SK-N-SH (cell line): ENCODE measurements around the gene SMIM21. TPM values are rescaled to one million over a fixed set of nuclear protein-coding genes. Genes with fewer than 3 reads are reported as not detected.

ENCODE experiments used
- CTCF ChIA-PET: fragments of 300-600, 350-600 bp; formaldehyde crosslinking; extraction: SDS; loops from one replicate; lab custom pipeline; 2021; lab: Yijun Ruan, JAX
- POLR2A ChIA-PET: fragments of 350-600 bp; sonication (Branson Sonifier 250); formaldehyde crosslinking; extraction: SDS; loops from one replicate; lab custom pipeline; 2020; ENCODE audit warnings: antibody characterized with exemption, inconsistent platforms; lab: Yijun Ruan, JAX
- DNase-seq: peaks from one replicate; pipeline ENCODE4 v3.0.0; 2012
- H2AFZ ChIP-seq: fragments of 200-600 bp; sonication (generic); 2 replicates; pipeline ENCODE4 v1.8.1; 2016; ENCODE audit warnings: antibody characterized with exemption, mild to moderate bottlenecking, low read depth
- H3F3A ChIP-seq: fragments of 200-600 bp; sonication (generic); replicated peaks from 2 replicates; pipeline ENCODE3; 2016; ENCODE audit warnings: antibody characterized with exemption, mild to moderate bottlenecking; ENCODE audit not compliant: insufficient read depth
- H3K27ac ChIP-seq, 2 experiments: fragments of 200-500 bp in 1 of 2; fragments of 200-600 bp in 1 of 2; sonication (Bioruptor generic) in 1 of 2; sonication (generic), shearing (Covaris generic) in 1 of 2; 2 replicates each; pipeline versions ENCODE4 v1.5.1 to v1.6.1; 2014 to 2016; ENCODE audit warnings: low read depth in 2 of 2, inconsistent platforms in 1 of 2, low read length in 1 of 2, mild to moderate bottlenecking in 1 of 2, mixed read lengths in 1 of 2
- H3K27me3 ChIP-seq: fragments of 200-600 bp; sonication (generic), shearing (Covaris generic); 2 replicates; pipeline ENCODE4 v1.6.1; 2016; ENCODE audit warnings: mixed run types; ENCODE audit not compliant: insufficient read depth
- H3K36me3 ChIP-seq, 2 experiments: fragments of 200-500 bp in 1 of 2; fragments of 200-600 bp in 1 of 2; sonication (Bioruptor generic) in 1 of 2; sonication (generic) in 1 of 2; replicated peaks in 1 of 2; 2 replicates each; pipeline versions ENCODE3 to v1.5.1; 2014 to 2016; ENCODE audit warnings: low read length in 1 of 2, mild to moderate bottlenecking in 1 of 2; ENCODE audit not compliant: insufficient read depth in 2 of 2, control insufficient read depth in 1 of 2
- H3K4me1 ChIP-seq, 2 experiments: fragments of 200-500 bp in 1 of 2; fragments of 200-600 bp in 1 of 2; sonication (Bioruptor generic) in 1 of 2; sonication (generic), shearing (Covaris generic) in 1 of 2; 2 replicates each; pipeline versions ENCODE4 v1.5.1 to v1.6.1; 2014 to 2016; ENCODE audit warnings: low read depth in 1 of 2, low read length in 1 of 2, mixed run types in 1 of 2; ENCODE audit not compliant: insufficient read depth in 2 of 2, control insufficient read depth in 1 of 2
- H3K4me2 ChIP-seq: fragments of 200-600 bp; sonication (generic), shearing (Covaris generic); 2 replicates; pipeline ENCODE4 v1.6.1; 2017; ENCODE audit warnings: mixed run types
- H3K4me3 ChIP-seq, 2 experiments: fragments of 200-500 bp in 1 of 2; fragments of 200-600 bp in 1 of 2; sonication (Bioruptor generic) in 1 of 2; sonication (generic), shearing (Covaris generic) in 1 of 2; 2 replicates each; pipeline versions ENCODE4 v1.5.1 to v1.8.1; 2014 to 2016; ENCODE audit warnings: low read depth in 2 of 2, inconsistent platforms in 1 of 2, low read length in 1 of 2, mild to moderate bottlenecking in 1 of 2, mixed read lengths in 1 of 2, moderate library complexity in 1 of 2
- H3K79me2 ChIP-seq: fragments of 200-600 bp; sonication (generic); 2 replicates; pipeline ENCODE4 v1.8.1; 2017; ENCODE audit warnings: mild to moderate bottlenecking; ENCODE audit not compliant: insufficient read depth
- H3K9ac ChIP-seq: fragments of 200-600 bp; sonication (generic); 2 replicates; pipeline ENCODE4 v1.6.1; 2017; ENCODE audit warnings: mixed run types
- H3K9me2 ChIP-seq: fragments of 200-600 bp; sonication (generic); 2 replicates; pipeline ENCODE4 v1.6.1; 2017; ENCODE audit warnings: mixed run types
- H3K9me3 ChIP-seq: fragments of 200-600 bp; sonication (generic); 2 replicates; pipeline ENCODE4 v1.6.1; 2017; ENCODE audit warnings: mixed run types, mild to moderate bottlenecking, moderate library complexity
- H4K20me1 ChIP-seq: fragments of 200-600 bp; sonication (generic); 2 replicates; pipeline ENCODE4 v1.6.1; 2017; ENCODE audit warnings: mild to moderate bottlenecking, mixed run types; ENCODE audit not compliant: insufficient read depth
- EZH2phosphoT487 ChIP-seq: fragments of 200-600 bp; sonication (generic); IDR thresholded peaks from 2 replicates; pipeline ENCODE4 v1.6.1; 2017; ENCODE audit warnings: low read depth, mixed run types, mild to moderate bottlenecking, antibody characterized with exemption, moderate library complexity, borderline replicate concordance
- FOSL2 ChIP-seq: IDR thresholded peaks from 2 replicates; pipeline ENCODE4 v1.4.0; 2012; ENCODE audit warnings: low read depth, mild to moderate bottlenecking, moderate library complexity, borderline replicate concordance
- MEF2A ChIP-seq: IDR thresholded peaks from 2 replicates; pipeline ENCODE4 v1.4.0; 2012; ENCODE audit warnings: low read depth, borderline replicate concordance
- NRF1 ChIP-seq: IDR thresholded peaks from 2 replicates; pipeline ENCODE4 v1.6.1; 2012; ENCODE audit warnings: low read depth, mild to moderate bottlenecking, low read length
- POLR2AphosphoS5 ChIP-seq: IDR thresholded peaks from 2 replicates; pipeline ENCODE4 v1.6.1; 2012; ENCODE audit warnings: low read depth, low read length
- RCOR1 ChIP-seq: fragments of 150-350 bp; IDR thresholded peaks from 2 replicates; pipeline ENCODE4 v1.6.1; 2017; ENCODE audit warnings: antibody characterized with exemption, low read length
- RXRA ChIP-seq: IDR thresholded peaks from 2 replicates; pipeline ENCODE4 v1.4.0; 2012; ENCODE audit warnings: low read depth, mild to moderate bottlenecking, borderline replicate concordance
- TEAD4 ChIP-seq: IDR thresholded peaks from 2 replicates; pipeline ENCODE4 v1.4.0; 2012; ENCODE audit warnings: mild to moderate bottlenecking, borderline replicate concordance; ENCODE audit not compliant: insufficient read depth
- WGBS: methylation state at CpG from one replicate; pipeline ENCODE4 v1.1.6; 2017; ENCODE audit warnings: low lambda C conversion rate; 5-methylcytosine and 5-hydroxymethylcytosine counted together
- polyA plus RNA-seq, 3 experiments: library from polyadenylated mRNA; depleted of rRNA; stranded (reverse); fragments of >200 nt; gene quantifications; 2 replicates each; pipeline ENCODE4 v1.2.3, GENCODE V29; 2012
- TF ChIP-seq, protein P1 (sequence below): fragments of 150-350 bp; IDR thresholded peaks from 2 replicates; pipeline ENCODE4 v1.6.1; 2016; ENCODE audit warnings: mild to moderate bottlenecking, low read depth, low read length
- TF ChIP-seq, protein P2 (sequence below): IDR thresholded peaks from 2 replicates; pipeline ENCODE4; 2012
- TF ChIP-seq, protein P3 (sequence below): IDR thresholded peaks from 2 replicates; pipeline ENCODE4 v1.4.0; 2012; ENCODE audit warnings: low read depth, borderline replicate concordance
- TF ChIP-seq, protein P4 (sequence below): IDR thresholded peaks from 2 replicates; pipeline ENCODE4 v1.4.0; 2012; ENCODE audit warnings: low read depth
- TF ChIP-seq, protein P5 (sequence below): fragments of 150-350 bp; IDR thresholded peaks from 2 replicates; pipeline ENCODE4 v1.6.1; 2017; ENCODE audit warnings: antibody characterized with exemption, low read length, low read depth, borderline replicate concordance

SMIM21 gene
- polyA plus RNA-seq, 1 of the 3 experiments (the other 2 are of a cell fraction), result not detected

DNA sequence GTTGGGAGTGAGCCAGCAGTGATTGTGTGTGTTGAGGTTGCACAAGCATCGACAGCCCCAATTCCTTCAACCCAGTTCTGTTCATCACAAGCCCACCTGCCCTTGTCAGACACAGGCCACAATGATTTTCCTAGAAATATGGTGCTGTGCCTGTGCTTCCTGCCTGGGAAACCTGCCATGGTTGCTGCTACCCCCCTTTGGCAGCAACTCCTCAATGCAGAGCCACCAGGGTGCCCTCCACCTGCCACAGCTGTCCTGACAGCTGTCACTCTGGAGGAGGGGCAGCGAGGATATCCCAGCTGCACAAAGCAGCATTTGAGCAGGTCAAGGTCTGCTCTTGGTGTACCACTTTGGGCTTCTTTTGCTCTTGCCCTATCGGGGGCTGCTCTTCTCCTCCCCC is 27.1 kb downstream of the SMIM21 start (continued):
- TF ChIP-seq, protein P1, sequence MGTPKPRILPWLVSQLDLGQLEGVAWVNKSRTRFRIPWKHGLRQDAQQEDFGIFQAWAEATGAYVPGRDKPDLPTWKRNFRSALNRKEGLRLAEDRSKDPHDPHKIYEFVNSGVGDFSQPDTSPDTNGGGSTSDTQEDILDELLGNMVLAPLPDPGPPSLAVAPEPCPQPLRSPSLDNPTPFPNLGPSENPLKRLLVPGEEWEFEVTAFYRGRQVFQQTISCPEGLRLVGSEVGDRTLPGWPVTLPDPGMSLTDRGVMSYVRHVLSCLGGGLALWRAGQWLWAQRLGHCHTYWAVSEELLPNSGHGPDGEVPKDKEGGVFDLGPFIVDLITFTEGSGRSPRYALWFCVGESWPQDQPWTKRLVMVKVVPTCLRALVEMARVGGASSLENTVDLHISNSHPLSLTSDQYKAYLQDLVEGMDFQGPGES, result no peak
- TF ChIP-seq FOSL2 (no peak), POLR2AphosphoS5 (no peak), NRF1 (no peak)
- TF ChIP-seq, protein P2, sequence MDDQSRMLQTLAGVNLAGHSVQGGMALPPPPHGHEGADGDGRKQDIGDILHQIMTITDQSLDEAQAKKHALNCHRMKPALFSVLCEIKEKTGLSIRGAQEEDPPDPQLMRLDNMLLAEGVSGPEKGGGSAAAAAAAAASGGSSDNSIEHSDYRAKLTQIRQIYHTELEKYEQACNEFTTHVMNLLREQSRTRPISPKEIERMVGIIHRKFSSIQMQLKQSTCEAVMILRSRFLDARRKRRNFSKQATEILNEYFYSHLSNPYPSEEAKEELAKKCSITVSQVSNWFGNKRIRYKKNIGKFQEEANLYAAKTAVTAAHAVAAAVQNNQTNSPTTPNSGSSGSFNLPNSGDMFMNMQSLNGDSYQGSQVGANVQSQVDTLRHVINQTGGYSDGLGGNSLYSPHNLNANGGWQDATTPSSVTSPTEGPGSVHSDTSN, result no peak

DNA sequence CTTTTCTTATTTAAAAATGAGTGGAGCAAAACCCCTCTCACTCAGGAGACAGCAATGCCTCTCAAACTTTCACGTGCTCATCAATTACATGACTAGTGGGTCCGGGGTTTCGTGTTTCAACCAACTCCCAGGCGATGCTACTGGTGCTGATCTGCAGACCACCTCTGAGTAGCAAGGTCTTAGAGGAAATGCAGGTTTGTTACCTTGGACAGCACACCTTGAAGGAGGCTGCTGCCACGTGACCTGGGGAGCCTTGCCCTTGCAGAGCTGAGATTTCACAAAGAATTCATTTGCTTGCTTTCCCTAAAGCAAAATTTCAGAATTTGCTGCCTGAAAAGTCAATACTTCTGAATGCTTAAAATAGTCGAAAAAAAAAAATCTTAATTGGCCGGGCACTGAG is 32.4 kb downstream of the SMIM21 start:
- no peak overlapping the region for H3K4me2 ChIP-seq

More for the DNA sequence above, 32.4 kb downstream of the SMIM21 start:
- Histone ChIP-seq H3K79me2 (no peaks in the 10 kb centered on the region), H3K27me3 (no peaks in the 10 kb centered on the region; the same call in 1 of the 2 replicates), H3K9me3 (no peaks in the 10 kb centered on the region), H2AFZ (no peak overlapping the region), H3K9me2 (no peaks in the 10 kb centered on the region), H4K20me1 (no peaks in the 10 kb centered on the region), H3K9ac (no peak overlapping the region), H3K36me3 (no peaks in the 10 kb centered on the region), H3K27ac (no peak overlapping the region), H3K4me3 (no peak overlapping the region), H3K4me1 (no peaks in the 10 kb centered on the region), H3F3A (no peaks in the 10 kb centered on the region)
- 46% methylated on average over 7 of the region's 7 CpGs for WGBS
- TF ChIP-seq TEAD4 (no peak), RXRA (no peak), MEF2A (no peak), FOSL2 (no peak), EZH2phosphoT487 (no peak), NRF1 (no peak), RCOR1 (no peak)
- TF ChIP-seq, protein P3, sequence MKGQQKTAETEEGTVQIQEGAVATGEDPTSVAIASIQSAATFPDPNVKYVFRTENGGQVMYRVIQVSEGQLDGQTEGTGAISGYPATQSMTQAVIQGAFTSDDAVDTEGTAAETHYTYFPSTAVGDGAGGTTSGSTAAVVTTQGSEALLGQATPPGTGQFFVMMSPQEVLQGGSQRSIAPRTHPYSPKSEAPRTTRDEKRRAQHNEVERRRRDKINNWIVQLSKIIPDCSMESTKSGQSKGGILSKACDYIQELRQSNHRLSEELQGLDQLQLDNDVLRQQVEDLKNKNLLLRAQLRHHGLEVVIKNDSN, result no peak
- TF ChIP-seq, protein P4, sequence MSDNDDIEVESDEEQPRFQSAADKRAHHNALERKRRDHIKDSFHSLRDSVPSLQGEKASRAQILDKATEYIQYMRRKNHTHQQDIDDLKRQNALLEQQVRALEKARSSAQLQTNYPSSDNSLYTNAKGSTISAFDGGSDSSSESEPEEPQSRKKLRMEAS, result no peak
- TF ChIP-seq, protein P5, sequence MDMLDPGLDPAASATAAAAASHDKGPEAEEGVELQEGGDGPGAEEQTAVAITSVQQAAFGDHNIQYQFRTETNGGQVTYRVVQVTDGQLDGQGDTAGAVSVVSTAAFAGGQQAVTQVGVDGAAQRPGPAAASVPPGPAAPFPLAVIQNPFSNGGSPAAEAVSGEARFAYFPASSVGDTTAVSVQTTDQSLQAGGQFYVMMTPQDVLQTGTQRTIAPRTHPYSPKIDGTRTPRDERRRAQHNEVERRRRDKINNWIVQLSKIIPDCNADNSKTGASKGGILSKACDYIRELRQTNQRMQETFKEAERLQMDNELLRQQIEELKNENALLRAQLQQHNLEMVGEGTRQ, result no peak
- ChIA-PET POLR2A (no interaction called here), CTCF (no interaction called here)
- no peak for DNase-seq
